Fibroblast of lung (primary cell): ENCODE measurements around the gene PDSS1.

Experiments used
- EZH2 ChIP-seq: IDR thresholded peaks from 2 replicates; pipeline ENCODE4 v1.5.1; 2012; ENCODE audit warnings: low read length, control low read depth, mild to moderate bottlenecking; ENCODE audit errors: missing control alignments
- TF ChIP-seq, protein P1 (sequence below), 2 donors: IDR thresholded peaks in 1 of 2; conservative IDR thresholded peaks in 1 of 2; 1 replicate in 1 of 2; 2 replicates in 1 of 2; pipeline ENCODE4 v1.5.1; 2011 to 2012; ENCODE audit warnings: low read length in 2 of 2, control low read depth in 1 of 2, inconsistent platforms in 1 of 2, low read depth in 1 of 2, mild to moderate bottlenecking in 1 of 2

DNA sequence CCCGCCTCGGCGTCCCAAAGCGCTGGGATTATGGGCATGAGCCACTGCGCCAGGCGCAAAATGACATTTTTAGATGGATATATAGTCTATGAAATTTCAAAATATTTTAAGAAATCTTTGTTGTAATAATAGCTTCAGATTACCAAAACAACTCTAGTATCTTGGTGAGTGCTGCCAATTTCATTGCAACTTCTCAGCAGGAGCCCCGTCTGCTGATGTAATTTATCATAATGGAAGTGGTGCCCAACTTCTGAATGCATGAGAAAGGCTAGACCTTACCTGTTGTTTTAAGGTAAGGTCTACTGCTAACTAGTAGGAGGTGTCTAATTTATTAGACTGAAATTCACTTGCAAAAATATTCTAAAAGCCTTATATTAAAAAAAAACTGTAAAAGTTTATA, 20.0 kb downstream of the PDSS1 start:
- TF ChIP-seq, protein P1, sequence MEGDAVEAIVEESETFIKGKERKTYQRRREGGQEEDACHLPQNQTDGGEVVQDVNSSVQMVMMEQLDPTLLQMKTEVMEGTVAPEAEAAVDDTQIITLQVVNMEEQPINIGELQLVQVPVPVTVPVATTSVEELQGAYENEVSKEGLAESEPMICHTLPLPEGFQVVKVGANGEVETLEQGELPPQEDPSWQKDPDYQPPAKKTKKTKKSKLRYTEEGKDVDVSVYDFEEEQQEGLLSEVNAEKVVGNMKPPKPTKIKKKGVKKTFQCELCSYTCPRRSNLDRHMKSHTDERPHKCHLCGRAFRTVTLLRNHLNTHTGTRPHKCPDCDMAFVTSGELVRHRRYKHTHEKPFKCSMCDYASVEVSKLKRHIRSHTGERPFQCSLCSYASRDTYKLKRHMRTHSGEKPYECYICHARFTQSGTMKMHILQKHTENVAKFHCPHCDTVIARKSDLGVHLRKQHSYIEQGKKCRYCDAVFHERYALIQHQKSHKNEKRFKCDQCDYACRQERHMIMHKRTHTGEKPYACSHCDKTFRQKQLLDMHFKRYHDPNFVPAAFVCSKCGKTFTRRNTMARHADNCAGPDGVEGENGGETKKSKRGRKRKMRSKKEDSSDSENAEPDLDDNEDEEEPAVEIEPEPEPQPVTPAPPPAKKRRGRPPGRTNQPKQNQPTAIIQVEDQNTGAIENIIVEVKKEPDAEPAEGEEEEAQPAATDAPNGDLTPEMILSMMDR (conservative IDR thresholded peaks at IDR 0.05 in 1 of 2, IDR thresholded peaks at IDR 0.05 in 1 of 2; ENCODE audit: low read depth in 1 of 2, low read length in 2 of 2): no peak
- no peak for TF ChIP-seq EZH2
